Right lobe of liver (tissue), 4 donors: ENCODE data around the gene LUC7L2.
"Not testable (repeated sequence)": the region's sequence is repeated elsewhere in the genome, so short reads cannot be mapped to it uniquely, and the experiment has no call there.

Experiments
- POLR2A ChIP-seq: fragments of 450-650 bp; IDR thresholded peaks from one replicate; pipeline ENCODE4 v1.6.1; 2017; ENCODE audit warnings: antibody characterized with exemption, mild to moderate bottlenecking
- TF ChIP-seq, protein P1 (sequence below), 4 donors: fragments of 200-600 bp in 3 of 4; fragments of 450-650 bp in 1 of 4; IDR thresholded peaks; one replicate each; pipeline versions ENCODE4 v1.5.1 to v1.8.0; 2016 to 2022; ENCODE audit warnings: antibody characterized with exemption in 4 of 4, mild to moderate bottlenecking in 2 of 4
- donor health status: DM: no; HTN: no; CAD: no.
- donor health status: DM: no; HTN: no; CAD: no.
- donor health status: DM: no; HTN: yes; CAD: no.

DNA sequence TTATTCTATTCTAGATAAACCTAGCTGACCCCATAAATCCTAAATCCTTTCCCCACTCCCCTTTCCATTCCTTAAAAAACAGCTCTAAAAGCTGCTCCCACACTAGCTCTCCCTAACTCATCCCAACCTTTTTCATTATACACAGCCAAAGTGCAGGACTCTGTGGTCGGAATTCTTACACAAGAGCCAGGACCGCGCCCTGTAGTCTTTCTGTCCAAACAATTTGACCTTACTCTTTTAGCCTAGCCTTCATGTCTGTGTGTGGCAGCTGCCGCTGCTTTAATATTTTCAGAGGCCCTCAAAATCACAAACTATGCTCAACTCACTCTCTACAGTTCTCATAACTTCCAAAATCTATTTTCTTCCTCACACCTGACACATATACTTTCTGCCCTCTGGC lies 104.8 kb downstream of the LUC7L2 start:
- TF ChIP-seq, protein P1, sequence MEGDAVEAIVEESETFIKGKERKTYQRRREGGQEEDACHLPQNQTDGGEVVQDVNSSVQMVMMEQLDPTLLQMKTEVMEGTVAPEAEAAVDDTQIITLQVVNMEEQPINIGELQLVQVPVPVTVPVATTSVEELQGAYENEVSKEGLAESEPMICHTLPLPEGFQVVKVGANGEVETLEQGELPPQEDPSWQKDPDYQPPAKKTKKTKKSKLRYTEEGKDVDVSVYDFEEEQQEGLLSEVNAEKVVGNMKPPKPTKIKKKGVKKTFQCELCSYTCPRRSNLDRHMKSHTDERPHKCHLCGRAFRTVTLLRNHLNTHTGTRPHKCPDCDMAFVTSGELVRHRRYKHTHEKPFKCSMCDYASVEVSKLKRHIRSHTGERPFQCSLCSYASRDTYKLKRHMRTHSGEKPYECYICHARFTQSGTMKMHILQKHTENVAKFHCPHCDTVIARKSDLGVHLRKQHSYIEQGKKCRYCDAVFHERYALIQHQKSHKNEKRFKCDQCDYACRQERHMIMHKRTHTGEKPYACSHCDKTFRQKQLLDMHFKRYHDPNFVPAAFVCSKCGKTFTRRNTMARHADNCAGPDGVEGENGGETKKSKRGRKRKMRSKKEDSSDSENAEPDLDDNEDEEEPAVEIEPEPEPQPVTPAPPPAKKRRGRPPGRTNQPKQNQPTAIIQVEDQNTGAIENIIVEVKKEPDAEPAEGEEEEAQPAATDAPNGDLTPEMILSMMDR (IDR thresholded peaks at IDR 0.05), result not testable (repeated sequence)
- not testable (repeated sequence) for TF ChIP-seq POLR2A
